Uterus (tissue), 4 donors: Measurements from ENCODE around the gene GALNTL6. TPM values are rescaled to one million over a fixed set of nuclear protein-coding genes. Genes with fewer than 3 reads are reported as not detected.

ENCODE experiments used
- DNase-seq, 2 donors: peaks; one replicate each; pipeline ENCODE4 v3.0.0-alpha.2; 2019 to 2020
- H3K27ac ChIP-seq, 2 donors: fragments of 200-600 bp; sonication (generic); 1 replicate in 1 of 2; 2 replicates in 1 of 2; pipeline ENCODE4 v1.5.1; 2016 to 2018
- H3K27me3 ChIP-seq, 2 donors: fragments of 200-600 bp; sonication (generic); one replicate each; pipeline ENCODE4 v1.5.1; 2018 to 2019; ENCODE audit warnings: control low read depth in 1 of 2
- H3K36me3 ChIP-seq, 2 donors: fragments of 200-600 bp; sonication (generic); one replicate each; pipeline ENCODE4 v1.5.1; 2019; ENCODE audit warnings: control low read depth in 1 of 2
- H3K4me1 ChIP-seq, 2 donors: fragments of 200-600 bp; sonication (generic); one replicate each; pipeline ENCODE4 v1.5.1; 2018 to 2019; ENCODE audit warnings: control low read depth in 1 of 2
- H3K4me3 ChIP-seq, 2 donors: fragments of 200-600 bp; sonication (generic); 1 replicate in 1 of 2; 2 replicates in 1 of 2; pipeline ENCODE4 v1.5.1; 2018 to 2019; ENCODE audit warnings: mild to moderate bottlenecking in 1 of 2
- H3K9me3 ChIP-seq, 2 donors: fragments of 200-600 bp; sonication (generic); one replicate each; pipeline ENCODE4 v1.5.1; 2019; ENCODE audit warnings: control low read depth in 1 of 2
- POLR2A ChIP-seq, 2 donors: fragments of 450-650 bp; IDR thresholded peaks; one replicate each; pipeline ENCODE4 v1.6.1; 2016; ENCODE audit warnings: antibody characterized with exemption in 2 of 2, mild to moderate bottlenecking in 1 of 2, moderate library complexity in 1 of 2
- intact Hi-C: fragments of 100-400 bp; cut with DNase I; formaldehyde crosslinking; loops from one replicate; pipeline ENCODE4 v1.15.1; 2023; ENCODE audit warnings: low total_unique reads
- total RNA-seq, 4 donors: library from RNA; depleted of rRNA in 3 of 4; stranded (reverse); fragments of >200 nt in 3 of 4; gene quantifications; one replicate each; pipeline versions ENCODE4 v1.1.0 to v1.2.4, GENCODE V29; 2014 to 2023
- TF ChIP-seq, protein P1 (sequence below), 4 experiments: fragments of 200-600 bp in 2 of 4; fragments of 450-650 bp in 2 of 4; sonication (generic) in 2 of 4; IDR thresholded peaks; one replicate each; pipeline ENCODE4 v1.5.1; 2016 to 2019; ENCODE audit warnings: antibody characterized with exemption in 4 of 4, mild to moderate bottlenecking in 2 of 4, moderate library complexity in 1 of 4
- donor health status: DM: yes; HTN: yes; CAD: no.

GALNTL6 gene
- total RNA-seq, 4 donors from 2014 or later = 2.6 TPM; not detected in 3

- intact Hi-C loops = no loop called here
- TF ChIP-seq POLR2A (IDR thresholded peaks at IDR 0.05) = no peak
- TF ChIP-seq, protein P1, sequence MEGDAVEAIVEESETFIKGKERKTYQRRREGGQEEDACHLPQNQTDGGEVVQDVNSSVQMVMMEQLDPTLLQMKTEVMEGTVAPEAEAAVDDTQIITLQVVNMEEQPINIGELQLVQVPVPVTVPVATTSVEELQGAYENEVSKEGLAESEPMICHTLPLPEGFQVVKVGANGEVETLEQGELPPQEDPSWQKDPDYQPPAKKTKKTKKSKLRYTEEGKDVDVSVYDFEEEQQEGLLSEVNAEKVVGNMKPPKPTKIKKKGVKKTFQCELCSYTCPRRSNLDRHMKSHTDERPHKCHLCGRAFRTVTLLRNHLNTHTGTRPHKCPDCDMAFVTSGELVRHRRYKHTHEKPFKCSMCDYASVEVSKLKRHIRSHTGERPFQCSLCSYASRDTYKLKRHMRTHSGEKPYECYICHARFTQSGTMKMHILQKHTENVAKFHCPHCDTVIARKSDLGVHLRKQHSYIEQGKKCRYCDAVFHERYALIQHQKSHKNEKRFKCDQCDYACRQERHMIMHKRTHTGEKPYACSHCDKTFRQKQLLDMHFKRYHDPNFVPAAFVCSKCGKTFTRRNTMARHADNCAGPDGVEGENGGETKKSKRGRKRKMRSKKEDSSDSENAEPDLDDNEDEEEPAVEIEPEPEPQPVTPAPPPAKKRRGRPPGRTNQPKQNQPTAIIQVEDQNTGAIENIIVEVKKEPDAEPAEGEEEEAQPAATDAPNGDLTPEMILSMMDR (IDR thresholded peaks at IDR 0.05) = no peak
- no peaks in the 10 kb centered on the region for H3K9me3 ChIP-seq
- H3K36me3 ChIP-seq = no peaks in the 10 kb centered on the region
- no peaks in the 10 kb centered on the region for H3K4me1 ChIP-seq
- H3K27me3 ChIP-seq = no peaks in the 10 kb centered on the region
- H3K27ac ChIP-seq = no peak overlapping the region
- no peak overlapping the region for H3K4me3 ChIP-seq
- no peak for DNase-seq
Measured at GRCh38 chr4:171846893-171847292, 33.7 kb downstream of the GALNTL6 start.

DNA sequence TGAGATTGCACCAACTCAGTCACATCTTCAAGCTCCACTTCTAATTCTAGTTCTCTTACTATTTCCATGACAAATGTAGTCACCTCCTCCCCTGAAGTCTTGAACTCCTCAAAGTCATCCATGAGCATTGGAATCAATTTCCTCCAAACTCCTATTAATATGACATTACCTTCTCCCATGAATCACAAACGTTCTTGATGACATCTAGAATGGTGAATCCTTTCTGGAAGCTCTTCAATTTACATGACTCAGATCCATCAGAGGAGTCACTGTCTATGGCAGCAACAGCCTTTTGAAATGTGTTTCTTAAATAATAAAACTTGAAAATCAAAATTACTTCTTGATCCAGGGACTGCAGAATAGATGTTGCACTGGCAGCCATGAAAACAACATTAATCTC, 34.5 kb downstream of the GALNTL6 start:
- H3K4me1 ChIP-seq = no peaks in the 10 kb centered on the region
- TF ChIP-seq, protein P1 (IDR thresholded peaks at IDR 0.05) = no peak
- TF ChIP-seq POLR2A (IDR thresholded peaks at IDR 0.05) = no peak
- H3K27ac ChIP-seq = no peak overlapping the region
- no peak for DNase-seq
- H3K4me3 ChIP-seq = no peak overlapping the region
- no peaks in the 10 kb centered on the region for H3K9me3 ChIP-seq
- no peaks in the 10 kb centered on the region for H3K27me3 ChIP-seq
- intact Hi-C loops = no loop called here
- no peaks in the 10 kb centered on the region for H3K36me3 ChIP-seq

DNA sequence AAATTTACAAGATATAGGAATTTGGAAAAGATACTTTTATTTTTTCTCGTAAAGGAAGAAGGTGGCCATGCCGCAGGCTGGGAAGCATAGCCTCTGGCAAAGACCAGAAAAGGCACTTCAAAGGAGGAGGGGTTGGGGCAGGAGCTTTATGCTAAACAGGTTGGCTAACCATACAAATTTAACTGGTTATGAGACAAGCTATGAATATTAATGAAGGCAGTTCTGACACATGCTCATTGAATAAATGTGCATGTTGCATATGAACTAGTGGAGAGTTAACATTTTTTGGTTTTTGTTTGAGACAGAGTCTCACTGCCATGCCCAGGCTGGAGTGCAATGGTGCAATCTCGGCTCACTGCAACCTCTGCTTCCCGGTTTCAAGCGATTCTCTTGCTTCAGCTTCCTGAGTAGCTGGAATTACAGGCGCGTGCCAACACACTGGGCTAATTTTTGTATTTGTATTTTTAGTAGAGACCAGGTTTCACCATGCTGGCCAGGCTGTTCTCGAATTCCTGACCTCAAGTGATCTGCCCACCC, 36.5 kb downstream of the GALNTL6 start:
- intact Hi-C loops = no loop called here
- Histone ChIP-seq H3K4me1 (no peaks in the 10 kb centered on the region), H3K4me3 (no peak overlapping the region), H3K9me3 (no peaks in the 10 kb centered on the region), H3K36me3 (no peaks in the 10 kb centered on the region), H3K27ac (no peak overlapping the region), H3K27me3 (no peaks in the 10 kb centered on the region)
- no peak for DNase-seq
- TF ChIP-seq, protein P1 (IDR thresholded peaks at IDR 0.05) = no peak
- TF ChIP-seq POLR2A (IDR thresholded peaks at IDR 0.05) = no peak

GRCh38 chr4:171851295-171851694, 38.1 kb downstream of the GALNTL6 start:
- DNase-seq = no peak
- H3K4me3 ChIP-seq = no peak overlapping the region
- H3K27ac ChIP-seq = no peak overlapping the region
- intact Hi-C loops = no loop called here
- no peaks in the 10 kb centered on the region for H3K36me3 ChIP-seq
- H3K9me3 ChIP-seq = no peaks in the 10 kb centered on the region
- H3K27me3 ChIP-seq = no peaks in the 10 kb centered on the region
- no peaks in the 10 kb centered on the region for H3K4me1 ChIP-seq
- no peak for TF ChIP-seq POLR2A (IDR thresholded peaks at IDR 0.05)
- TF ChIP-seq, protein P1 (IDR thresholded peaks at IDR 0.05) = no peak

DNA sequence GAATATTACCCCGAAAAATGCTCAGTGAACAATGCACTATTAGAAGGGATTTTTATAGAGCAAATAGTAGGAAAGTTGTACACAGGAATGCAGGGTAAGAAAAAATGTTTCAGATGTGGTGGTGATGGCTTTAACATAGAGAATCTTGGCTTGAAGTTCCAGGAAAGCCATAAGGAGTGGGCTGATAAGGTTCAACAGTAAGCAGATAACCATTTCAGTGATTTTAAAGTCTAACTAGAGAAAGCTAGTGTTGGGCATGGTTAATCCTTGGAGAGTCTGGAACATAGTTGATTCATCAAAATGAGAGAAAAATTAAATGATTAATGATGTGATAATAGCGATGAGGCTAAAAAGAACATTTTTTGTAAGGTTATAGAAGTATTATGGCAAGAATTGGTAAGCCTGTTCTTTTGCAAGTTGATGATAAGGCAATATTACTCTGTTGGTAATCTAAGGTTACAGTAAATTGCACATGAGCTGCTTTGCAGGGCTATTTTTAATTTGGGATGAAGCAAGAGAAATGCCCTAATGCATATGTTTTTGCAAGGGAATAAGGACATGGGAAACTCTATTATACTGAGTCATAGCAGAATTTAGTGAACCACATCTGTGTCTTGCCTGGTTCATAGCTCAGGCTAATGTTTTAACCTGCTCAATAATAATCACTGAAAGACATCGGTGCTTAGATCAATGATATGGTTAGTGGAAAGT, 44.3 kb downstream of the GALNTL6 start:
- Histone ChIP-seq H3K27me3 (no peaks in the 10 kb centered on the region), H3K9me3 (no peaks in the 10 kb centered on the region), H3K4me3 (no peak overlapping the region), H3K27ac (no peak overlapping the region), H3K36me3 (no peaks in the 10 kb centered on the region), H3K4me1 (no peaks in the 10 kb centered on the region)
- TF ChIP-seq, protein P1 (IDR thresholded peaks at IDR 0.05) = no peak
- TF ChIP-seq POLR2A (IDR thresholded peaks at IDR 0.05) = no peak
- intact Hi-C loops = no loop called here
- no peak for DNase-seq
